ENCODE results near the gene UNC80. TPM values are rescaled to one million over a fixed set of nuclear protein-coding genes. Genes with fewer than 3 reads are reported as not detected.
A peak's percentile ranks its signal among the peaks of the same experiment; 100 is the strongest.

The UNC80 gene
- polyA plus RNA-seq, 1 donor from 2014 or later = 10.4 TPM

- TF ChIP-seq, protein P1, sequence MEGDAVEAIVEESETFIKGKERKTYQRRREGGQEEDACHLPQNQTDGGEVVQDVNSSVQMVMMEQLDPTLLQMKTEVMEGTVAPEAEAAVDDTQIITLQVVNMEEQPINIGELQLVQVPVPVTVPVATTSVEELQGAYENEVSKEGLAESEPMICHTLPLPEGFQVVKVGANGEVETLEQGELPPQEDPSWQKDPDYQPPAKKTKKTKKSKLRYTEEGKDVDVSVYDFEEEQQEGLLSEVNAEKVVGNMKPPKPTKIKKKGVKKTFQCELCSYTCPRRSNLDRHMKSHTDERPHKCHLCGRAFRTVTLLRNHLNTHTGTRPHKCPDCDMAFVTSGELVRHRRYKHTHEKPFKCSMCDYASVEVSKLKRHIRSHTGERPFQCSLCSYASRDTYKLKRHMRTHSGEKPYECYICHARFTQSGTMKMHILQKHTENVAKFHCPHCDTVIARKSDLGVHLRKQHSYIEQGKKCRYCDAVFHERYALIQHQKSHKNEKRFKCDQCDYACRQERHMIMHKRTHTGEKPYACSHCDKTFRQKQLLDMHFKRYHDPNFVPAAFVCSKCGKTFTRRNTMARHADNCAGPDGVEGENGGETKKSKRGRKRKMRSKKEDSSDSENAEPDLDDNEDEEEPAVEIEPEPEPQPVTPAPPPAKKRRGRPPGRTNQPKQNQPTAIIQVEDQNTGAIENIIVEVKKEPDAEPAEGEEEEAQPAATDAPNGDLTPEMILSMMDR (IDR thresholded peaks at IDR 0.05; ENCODE audit: poor library complexity, severe bottlenecking) = no peak
- TF ChIP-seq TAF1 (IDR thresholded peaks at IDR 0.05; ENCODE audit: low read depth) (no peak), EP300 (conservative IDR thresholded peaks at IDR 0.05; ENCODE audit: poor library complexity, severe bottlenecking) (no peak), MXI1 (conservative IDR thresholded peaks at IDR 0.05; ENCODE audit: poor library complexity, severe bottlenecking) (no peak), POLR2AphosphoS5 (IDR thresholded peaks at IDR 0.05) (no peak), RAD21 (conservative IDR thresholded peaks at IDR 0.05) (no peak), EZH2 (IDR thresholded peaks at IDR 0.05; ENCODE audit: borderline replicate concordance, insufficient read depth, low read length, poor library complexity, severe bottlenecking) (no peak), SMC3 (conservative IDR thresholded peaks at IDR 0.05; ENCODE audit: poor library complexity) (no peak)
- TF ChIP-seq, protein P2, sequence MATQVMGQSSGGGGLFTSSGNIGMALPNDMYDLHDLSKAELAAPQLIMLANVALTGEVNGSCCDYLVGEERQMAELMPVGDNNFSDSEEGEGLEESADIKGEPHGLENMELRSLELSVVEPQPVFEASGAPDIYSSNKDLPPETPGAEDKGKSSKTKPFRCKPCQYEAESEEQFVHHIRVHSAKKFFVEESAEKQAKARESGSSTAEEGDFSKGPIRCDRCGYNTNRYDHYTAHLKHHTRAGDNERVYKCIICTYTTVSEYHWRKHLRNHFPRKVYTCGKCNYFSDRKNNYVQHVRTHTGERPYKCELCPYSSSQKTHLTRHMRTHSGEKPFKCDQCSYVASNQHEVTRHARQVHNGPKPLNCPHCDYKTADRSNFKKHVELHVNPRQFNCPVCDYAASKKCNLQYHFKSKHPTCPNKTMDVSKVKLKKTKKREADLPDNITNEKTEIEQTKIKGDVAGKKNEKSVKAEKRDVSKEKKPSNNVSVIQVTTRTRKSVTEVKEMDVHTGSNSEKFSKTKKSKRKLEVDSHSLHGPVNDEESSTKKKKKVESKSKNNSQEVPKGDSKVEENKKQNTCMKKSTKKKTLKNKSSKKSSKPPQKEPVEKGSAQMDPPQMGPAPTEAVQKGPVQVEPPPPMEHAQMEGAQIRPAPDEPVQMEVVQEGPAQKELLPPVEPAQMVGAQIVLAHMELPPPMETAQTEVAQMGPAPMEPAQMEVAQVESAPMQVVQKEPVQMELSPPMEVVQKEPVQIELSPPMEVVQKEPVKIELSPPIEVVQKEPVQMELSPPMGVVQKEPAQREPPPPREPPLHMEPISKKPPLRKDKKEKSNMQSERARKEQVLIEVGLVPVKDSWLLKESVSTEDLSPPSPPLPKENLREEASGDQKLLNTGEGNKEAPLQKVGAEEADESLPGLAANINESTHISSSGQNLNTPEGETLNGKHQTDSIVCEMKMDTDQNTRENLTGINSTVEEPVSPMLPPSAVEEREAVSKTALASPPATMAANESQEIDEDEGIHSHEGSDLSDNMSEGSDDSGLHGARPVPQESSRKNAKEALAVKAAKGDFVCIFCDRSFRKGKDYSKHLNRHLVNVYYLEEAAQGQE (IDR thresholded peaks at IDR 0.05; ENCODE audit: borderline replicate concordance) = no peak
Measured at GRCh38 chr2:209772290-209772685, 656 bp downstream of the UNC80 start.

GRCh38 chr2:209773377-209773776 lies 1.7 kb downstream of the UNC80 start:
- H3K4me3 ChIP-seq (ENCODE audit: low read length) = peak overlapping the region; percentile 76
- peaks cover 13% of the 10 kb centered on the region for H3K36me3 ChIP-seq (ENCODE audit: insufficient read depth, low read length)
- no peak overlapping the region for H2AFZ ChIP-seq (ENCODE audit: low read depth, low read length)
- H3K4me2 ChIP-seq (ENCODE audit: low read length) = peak overlapping the region; percentile 74
- H3F3A ChIP-seq (ENCODE audit: insufficient read depth, low read length, poor library complexity, severe bottlenecking) = no peaks in the 10 kb centered on the region
- H3K79me2 ChIP-seq (replicated peaks; ENCODE audit: insufficient read depth, low read length) = no peaks in the 10 kb centered on the region
- H3K9ac ChIP-seq (ENCODE audit: low read length) = peak overlapping the region; percentile 75
- no peaks in the 10 kb centered on the region for H3K27me3 ChIP-seq (ENCODE audit: insufficient read depth, low read depth, low read length)
- no peaks in the 10 kb centered on the region for H3K9me2 ChIP-seq (ENCODE audit: insufficient read depth, low read length)
- no peaks in the 10 kb centered on the region for H3K9me3 ChIP-seq (ENCODE audit: low read length)
- no peak for TF ChIP-seq EP300 (conservative IDR thresholded peaks at IDR 0.05; ENCODE audit: poor library complexity, severe bottlenecking)
- no peak overlapping the region for H3K27ac ChIP-seq (ENCODE audit: low read length)
- no peaks in the 10 kb centered on the region for H4K20me1 ChIP-seq (ENCODE audit: insufficient read depth)

More at GRCh38 chr2:209772290-209772685, 656 bp downstream of the UNC80 start:
- Histone ChIP-seq H3K36me3 (ENCODE audit: insufficient read depth, low read length) (peaks cover 11% of the 10 kb centered on the region), H3K4me3 (ENCODE audit: low read length) (peak overlapping the region; percentile 76), H3K27ac (ENCODE audit: low read length) (peak overlapping the region; percentile 53), H3K9me2 (ENCODE audit: insufficient read depth, low read length) (no peaks in the 10 kb centered on the region), H3K9me3 (ENCODE audit: low read length) (no peaks in the 10 kb centered on the region), H2AFZ (ENCODE audit: low read depth, low read length) (peak overlapping the region; percentile 5), H3K9ac (ENCODE audit: low read length) (peak overlapping the region; percentile 75), H3K27me3 (ENCODE audit: insufficient read depth, low read depth, low read length) (no peaks in the 10 kb centered on the region), H3K79me2 (replicated peaks; ENCODE audit: insufficient read depth, low read length) (no peaks in the 10 kb centered on the region), H3F3A (ENCODE audit: insufficient read depth, low read length, poor library complexity, severe bottlenecking) (no peaks in the 10 kb centered on the region), H4K20me1 (ENCODE audit: insufficient read depth) (no peaks in the 10 kb centered on the region), H3K4me2 (ENCODE audit: low read length) (peak overlapping the region; percentile 74)

DNA sequence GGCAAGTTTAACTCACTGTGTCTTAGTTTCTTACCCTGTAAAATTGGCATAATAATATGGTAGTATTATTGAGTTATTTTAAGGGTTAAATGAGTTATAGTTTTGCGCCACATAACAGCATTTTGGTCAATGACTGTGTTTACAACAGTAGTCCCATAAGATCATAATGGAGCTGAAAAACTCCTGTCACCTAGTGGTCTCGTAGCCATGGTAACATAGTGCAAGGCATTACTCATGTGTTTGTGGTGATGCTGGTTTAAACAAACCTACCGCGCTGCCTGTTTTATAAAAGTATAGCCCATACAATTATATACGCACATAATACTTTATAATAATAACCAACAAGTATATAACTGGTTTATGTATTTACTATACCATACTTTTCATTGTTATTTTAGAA lies 15.8 kb downstream of the UNC80 start:
- H3F3A ChIP-seq (ENCODE audit: insufficient read depth, low read length, poor library complexity, severe bottlenecking) = no peaks in the 10 kb centered on the region
- peaks cover 16% of the 10 kb centered on the region for H3K36me3 ChIP-seq (ENCODE audit: insufficient read depth, low read length)
- no peak overlapping the region for H3K4me2 ChIP-seq (ENCODE audit: low read length)
- H4K20me1 ChIP-seq (ENCODE audit: insufficient read depth) = no peaks in the 10 kb centered on the region
- H3K27ac ChIP-seq (ENCODE audit: low read length) = no peak overlapping the region
- no peak overlapping the region for H3K9ac ChIP-seq (ENCODE audit: low read length)
- H3K9me2 ChIP-seq (ENCODE audit: insufficient read depth, low read length) = no peaks in the 10 kb centered on the region
- no peaks in the 10 kb centered on the region for H3K9me3 ChIP-seq (ENCODE audit: low read length)
- no peak overlapping the region for H2AFZ ChIP-seq (ENCODE audit: low read depth, low read length)
- no peaks in the 10 kb centered on the region for H3K79me2 ChIP-seq (replicated peaks; ENCODE audit: insufficient read depth, low read length)
- TF ChIP-seq EZH2 (IDR thresholded peaks at IDR 0.05; ENCODE audit: borderline replicate concordance, insufficient read depth, low read length, poor library complexity, severe bottlenecking) (no peak), POLR2AphosphoS5 (IDR thresholded peaks at IDR 0.05) (peak; percentile 71)
- no peaks in the 10 kb centered on the region for H3K27me3 ChIP-seq (ENCODE audit: insufficient read depth, low read depth, low read length)
- H3K4me3 ChIP-seq (ENCODE audit: low read length) = no peak overlapping the region
